ENCODE data around the gene TRIM54.
"Not testable (repeated sequence)": the region's sequence is repeated elsewhere in the genome, so short reads cannot be mapped to it uniquely, and the experiment has no call there.

The TRIM54 gene

DNA sequence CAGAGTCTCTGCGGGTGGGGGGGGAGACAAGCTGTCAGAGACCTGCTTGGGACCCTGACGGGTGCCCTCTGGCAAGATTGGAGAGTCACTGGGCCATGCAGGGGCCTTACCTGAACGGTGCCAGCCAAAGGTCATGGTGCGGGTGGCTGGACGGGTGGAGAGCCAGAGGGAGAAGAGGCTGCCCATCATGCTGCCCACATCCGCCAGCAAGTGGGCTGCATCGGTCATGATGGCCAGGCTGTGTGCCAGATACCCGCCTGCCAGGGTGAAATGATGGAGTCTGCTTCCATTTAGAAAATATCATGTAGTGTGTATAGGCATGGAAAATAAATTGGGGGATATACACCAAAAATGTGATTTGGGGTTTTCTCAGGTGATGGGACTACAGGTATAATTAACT is 24.2 kb upstream of the TRIM54 start:
- DNase-seq: no peak

DNA sequence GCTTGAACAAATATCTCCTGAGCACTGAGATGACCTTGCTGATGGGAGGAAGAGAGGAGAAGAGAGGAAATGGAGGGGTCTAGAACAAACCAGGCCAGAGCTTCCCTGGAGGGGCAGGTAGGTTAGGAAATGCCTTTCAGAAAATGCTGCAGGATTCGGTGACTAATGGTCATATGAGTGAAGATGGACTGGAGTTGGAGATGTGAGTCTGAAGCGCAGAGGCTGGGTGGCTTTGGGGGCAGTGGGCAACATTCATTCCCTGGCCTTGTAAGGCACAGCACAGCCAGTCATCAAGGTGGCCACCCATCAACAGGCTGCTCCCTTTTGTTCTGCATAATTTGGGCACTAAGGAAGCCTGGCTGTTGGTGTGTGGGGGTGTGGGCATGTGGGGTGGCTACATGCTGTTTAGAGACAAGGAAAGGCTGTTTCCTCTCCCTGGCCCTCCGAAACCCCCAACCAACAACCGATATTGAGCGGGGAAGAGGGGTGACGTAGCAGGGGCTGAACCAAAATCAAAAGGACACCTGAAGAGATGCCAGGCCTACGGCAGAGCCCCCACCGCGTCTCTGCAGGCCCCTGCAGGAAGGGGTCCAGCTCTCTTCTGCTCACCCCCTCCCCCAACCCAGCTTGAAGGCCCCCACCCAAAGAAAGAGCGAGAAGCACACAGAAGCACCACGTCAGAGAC is 20.8 kb upstream of the TRIM54 start:
- no peak for DNase-seq

DNA sequence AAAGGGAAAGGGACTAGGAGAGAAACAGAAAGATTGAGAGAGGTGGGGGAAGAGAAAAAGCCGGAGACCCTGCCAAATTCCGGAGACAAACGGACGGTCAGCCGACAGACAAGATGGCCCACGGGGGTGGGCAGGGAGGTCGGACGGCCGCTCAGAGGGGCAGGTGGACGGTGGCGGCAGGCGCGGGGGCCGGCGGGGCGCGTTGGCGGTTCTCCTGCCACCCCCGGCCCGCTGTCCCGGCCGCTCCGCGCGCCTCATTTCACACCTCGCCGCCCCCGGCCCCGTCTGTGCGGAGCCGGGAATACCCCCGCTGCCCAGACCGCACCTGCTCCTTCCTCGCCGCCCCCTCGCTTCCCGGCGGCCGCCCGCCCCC is 20.3 kb upstream of the TRIM54 start:
- DNase-seq: no peak

DNA sequence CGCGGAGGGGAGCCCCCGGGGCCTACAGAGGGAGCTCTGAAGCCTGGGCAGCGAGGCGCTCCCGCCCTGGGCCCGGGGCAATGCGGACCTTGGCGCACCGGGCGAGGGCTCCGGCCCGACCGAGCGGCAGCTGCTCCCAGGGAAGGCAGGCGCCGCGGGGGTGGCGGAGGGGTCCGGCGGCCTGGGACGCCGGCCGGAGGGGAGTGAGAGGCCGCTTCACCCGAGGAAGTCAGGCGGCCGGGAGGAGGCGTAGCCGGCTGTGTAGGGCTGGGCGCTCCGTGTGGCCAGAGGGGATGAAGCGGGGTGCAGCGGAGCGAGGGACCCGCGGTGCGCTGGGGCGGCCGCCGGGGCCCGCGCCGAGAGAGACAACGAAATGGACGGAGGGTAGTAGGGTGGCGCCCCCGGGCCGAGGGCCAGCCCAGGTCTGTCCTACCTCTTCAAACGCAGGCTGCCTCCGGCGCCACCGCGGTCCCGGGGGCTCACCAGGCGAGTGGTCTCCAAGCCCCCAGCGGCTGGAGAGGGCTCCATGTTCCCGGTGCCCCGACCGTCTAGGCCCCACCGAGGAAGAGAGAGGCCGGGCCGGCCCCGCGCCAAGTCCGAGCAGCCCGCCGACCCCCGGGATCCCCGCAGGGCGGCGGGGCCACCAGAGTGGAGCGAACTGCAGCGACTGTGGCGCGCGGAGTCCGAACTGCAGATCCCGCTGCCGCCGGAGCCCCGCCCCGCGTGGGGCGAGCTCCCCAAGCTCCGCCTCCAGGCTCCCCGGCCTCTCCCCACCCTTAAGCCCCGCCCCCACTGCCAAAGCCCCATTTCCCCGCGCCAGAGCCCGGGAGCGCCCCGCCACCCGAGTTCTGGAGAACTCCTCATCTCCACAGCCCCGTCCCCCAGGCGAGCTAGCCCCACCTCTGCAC is 19.6 kb upstream of the TRIM54 start, which contains the start of gene SLC30A3:
SLC30A3 (minus strand) TSS at position 669 of the 908 bp plus-strand sequence; CDS start at position 528, 141 bp downstream.
- no peak for DNase-seq

DNA sequence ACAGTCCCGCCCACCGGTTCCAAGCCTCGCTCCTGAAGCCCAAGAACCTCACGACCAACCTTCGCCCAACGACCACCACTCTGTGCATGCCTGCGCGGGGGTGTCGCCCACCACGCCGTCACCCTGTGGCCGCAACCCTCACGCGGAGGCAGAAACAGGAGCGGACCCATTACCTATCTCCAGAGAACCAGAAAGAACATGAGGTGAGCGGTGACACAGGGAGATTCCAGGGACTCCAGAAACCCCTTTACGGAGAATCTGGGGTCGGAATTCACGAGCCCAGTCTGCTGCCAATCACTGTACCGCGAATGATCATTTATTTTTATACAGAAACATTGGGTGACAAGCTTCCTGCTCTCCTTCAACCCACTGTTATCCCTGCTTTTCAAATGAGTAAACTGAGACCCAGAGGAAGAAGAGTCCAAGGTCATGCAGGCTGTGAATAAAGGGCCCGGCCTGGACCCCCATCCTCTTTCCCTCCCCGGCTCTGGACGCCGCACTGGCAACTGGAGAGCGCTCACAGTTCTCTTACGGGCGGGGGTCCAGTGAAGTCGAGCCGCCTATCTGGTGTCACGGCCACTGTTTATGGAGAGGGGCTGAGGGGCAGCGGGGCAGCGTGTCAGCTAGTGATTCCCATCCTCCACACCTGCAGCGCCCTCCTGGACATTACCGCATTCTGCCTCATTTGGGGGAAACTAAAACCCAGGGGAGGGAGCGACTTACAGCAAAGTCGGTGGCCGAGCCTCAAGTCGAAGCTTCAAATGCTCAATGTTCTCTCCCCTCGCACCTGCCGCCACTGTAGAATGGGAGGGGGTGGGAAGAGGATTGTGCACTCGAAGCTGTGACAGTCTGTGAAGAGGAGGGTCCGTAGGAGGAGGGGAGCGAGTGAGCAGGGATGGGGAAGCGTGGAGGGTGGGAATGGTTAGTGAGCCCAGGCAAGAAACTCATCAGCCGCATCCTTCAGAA is 18.7 kb upstream of the TRIM54 start:
- no peak for DNase-seq

DNA sequence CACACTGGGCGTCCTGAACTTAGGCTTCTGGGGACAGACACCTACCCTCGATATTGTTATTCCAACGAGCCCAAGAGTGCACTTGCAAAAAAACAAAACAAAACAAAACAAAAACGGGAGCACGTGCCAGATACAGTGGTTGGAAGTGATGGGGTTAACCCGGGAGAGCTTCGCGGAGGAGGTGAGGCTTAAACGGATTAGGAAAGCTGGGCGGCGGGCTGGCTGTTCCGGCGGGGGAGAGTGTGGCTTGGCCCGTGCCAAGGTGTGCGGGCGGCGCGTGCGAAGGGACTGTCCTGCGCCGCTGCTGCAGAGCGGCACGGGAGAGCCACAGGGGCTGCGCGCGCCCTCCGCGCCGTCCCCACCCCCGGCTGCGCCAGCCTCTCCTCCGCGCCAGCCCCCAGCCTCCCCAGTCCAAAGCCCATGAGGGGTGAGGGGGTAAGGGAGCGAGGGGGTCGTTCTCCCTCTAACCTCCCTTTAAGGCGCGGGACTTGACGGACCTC is 17.9 kb upstream of the TRIM54 start:
- DNase-seq: no peak

DNA sequence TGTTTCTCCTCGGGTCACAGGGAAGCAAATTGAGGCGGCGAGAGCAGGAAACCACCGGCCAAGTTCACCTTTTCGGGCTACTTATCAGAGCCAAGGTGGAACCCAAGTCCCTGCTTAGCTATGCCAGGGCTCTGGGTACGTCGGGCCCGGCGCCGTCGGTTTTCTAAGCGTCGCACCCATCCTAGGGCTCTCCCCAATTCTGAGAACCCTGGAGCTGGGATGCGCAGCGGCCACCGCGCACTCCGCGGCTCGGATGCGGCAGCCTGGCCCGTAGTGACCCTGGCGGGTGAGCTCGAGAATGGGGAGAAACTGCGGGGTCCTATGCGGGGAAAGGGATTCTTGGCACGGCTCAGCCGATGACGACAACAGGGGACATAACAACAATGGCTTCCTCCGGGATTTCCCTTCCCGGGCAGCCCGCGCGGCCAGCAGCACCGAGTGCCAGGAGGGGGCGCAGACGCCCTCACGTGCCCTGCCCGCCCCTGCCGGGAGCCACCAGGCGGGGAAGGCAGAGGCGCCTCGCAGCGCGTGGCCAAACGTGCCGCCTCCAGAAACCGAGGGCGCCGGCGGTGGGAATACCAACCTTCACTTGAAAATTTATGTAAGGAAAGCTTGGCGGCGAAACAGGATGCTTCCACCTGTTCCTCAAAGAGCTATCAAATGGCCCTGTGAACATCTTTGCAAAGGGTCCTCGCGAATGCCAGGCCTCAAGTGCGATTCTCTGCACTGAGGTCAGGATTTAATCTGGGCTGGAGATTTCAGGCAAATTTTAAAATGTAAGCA is 17.3 kb upstream of the TRIM54 start:
- DNase-seq: no peak

DNA sequence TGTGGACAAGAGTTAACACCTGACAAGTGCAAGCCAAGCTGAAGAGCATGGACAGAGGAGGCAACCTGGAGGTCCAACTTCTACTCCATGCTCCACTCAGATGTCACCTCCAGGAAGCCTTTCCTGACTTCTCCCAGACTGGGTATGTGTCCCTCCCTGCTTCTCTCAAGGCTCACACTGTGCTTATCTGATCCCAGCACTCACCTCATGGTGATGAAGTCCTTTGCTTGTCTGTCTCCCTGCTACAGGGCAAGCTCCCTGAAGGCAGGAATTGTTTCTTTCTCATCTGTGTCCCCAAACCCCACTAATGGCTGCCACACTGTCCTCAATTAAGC is 16.7 kb upstream of the TRIM54 start:
- DNase-seq: no peak

DNA sequence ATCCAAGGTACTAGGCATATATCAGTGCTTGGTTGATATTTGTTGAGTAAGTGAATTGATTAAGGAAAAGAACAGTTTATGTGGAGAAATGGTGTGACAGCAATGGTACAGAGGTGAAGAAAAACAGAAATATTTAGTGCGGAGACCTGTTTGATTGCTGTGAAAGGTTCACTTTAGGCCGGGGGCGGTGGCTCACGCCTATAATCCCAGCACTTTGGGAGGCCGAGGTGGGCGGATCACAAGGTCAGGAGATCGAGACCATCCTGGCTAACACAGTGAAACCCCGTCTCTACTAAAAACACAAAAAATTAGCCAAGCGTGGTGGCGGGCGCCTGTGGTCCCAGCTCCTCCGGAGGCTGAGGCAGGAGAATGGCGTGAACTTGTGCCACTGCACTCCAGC is 13.9 kb upstream of the TRIM54 start:
- not testable (repeated sequence) for DNase-seq

DNA sequence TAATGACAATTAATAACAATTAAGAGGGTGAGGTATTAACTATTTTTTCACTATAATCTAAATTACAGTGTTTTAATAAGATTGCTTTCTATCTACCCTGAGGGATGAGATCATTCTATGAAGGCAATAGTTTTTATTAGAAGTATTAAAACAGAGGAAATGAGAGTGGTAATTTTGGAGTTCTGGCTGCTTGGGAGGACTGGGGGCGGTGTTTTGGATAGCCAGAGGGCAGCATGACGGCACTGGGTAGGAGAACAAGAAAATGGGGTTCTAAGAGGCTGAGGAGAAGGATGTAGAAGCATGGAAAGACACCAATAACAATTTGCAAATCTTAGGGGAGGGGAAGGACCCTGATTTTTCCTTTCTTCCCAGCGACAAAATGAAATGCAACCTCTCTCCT is 12.1 kb upstream of the TRIM54 start:
- no peak for DNase-seq

DNA sequence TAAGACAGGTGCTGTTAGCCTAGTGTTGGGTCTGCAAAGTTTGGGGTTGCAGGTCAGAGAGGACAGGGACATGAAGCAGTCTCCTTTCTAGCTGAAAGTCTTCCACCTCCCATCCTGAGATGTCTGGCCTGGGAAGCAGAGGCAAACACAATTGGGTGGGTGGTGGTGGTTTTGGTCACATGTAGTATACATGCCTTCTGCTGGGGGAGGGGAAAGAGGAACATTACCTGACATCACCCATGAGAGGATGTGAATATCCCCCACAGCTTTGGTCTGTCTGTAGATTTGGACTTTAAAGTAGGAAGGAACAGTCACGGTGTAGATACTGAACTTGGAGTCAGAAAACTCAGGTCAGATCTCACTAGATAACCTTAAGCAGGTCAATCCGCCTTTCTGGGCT is 11.6 kb upstream of the TRIM54 start:
- DNase-seq: no peak

DNA sequence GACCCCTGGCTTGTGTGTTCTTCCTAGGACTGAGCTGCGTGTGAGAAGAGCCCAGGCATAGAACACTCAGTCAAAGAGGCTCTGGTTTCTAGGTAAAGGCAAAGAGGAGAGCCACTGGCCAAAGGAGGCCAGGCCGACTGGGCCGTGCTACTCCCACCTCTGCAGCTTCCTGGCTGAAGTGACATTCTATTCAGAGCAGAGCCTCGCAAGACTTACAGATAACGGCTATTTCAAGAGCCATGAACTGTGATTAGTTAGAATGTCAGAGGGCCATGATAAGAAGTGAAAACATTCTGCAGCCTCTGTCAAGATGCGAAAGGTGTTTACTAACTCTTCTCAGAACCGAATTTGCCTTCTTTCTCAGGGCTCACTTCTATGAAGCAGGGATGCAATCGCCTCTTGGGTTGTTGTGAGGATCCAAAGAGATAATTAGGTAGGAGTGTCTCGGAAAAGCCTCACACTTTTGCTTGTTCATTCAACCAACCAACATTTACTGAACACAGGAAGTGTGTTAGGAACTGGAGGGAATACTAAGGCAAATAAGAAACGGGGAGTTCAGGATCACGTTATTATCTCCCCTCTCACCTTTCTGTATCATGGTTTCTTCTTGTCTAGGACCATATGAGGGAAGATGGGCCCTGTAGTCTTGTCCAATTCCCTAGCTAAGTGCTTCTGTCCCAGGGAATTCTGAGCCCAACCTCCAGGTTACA is 10.4 kb upstream of the TRIM54 start:
- no peak for DNase-seq

DNA sequence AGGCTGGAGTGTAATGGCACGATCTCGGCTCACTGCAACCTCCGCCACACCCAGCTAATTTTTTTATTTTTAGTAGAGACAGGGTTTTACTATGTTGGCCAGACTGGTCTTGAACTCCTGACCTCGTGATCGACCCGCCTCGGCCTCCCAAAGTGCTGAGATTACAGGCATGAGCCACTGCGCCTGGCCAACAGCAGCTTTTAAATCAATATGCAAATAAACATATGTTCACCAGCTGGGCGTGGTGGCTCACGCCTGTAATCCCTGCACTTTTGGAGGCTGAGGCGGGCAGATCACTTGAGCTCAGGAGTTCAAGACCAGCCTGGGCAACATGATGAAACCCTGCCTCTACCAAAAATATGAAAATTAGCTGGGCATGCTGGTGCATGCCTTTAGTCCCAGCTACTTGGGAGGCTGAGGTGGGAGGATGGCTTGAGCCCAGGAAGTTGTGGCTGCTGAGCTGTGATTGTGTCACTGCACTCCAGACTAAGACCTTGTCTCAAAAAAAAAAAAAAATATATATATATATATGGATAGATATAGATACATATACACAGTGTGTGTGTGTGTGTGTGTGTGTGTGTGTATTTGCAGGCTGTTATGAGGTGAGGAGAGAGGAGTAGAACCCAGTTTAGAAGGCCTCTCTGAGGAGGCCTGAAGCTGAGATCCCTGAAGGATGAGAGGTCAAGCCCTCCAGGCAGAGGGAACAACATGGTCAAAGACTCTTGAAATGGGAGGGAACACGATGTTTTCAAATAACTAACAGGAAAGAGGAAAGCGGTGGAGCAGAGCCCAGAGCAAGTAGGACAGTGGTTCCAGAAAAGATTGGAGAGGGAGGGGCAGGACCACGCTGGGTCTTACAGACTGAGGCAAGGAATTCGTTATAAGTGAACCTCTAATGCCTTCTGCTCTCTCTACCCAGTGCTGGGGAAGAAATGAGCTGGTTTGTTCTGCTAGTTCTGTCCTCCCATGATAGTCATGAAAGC is 9.4 kb upstream of the TRIM54 start:
- DNase-seq: not testable (repeated sequence)

DNA sequence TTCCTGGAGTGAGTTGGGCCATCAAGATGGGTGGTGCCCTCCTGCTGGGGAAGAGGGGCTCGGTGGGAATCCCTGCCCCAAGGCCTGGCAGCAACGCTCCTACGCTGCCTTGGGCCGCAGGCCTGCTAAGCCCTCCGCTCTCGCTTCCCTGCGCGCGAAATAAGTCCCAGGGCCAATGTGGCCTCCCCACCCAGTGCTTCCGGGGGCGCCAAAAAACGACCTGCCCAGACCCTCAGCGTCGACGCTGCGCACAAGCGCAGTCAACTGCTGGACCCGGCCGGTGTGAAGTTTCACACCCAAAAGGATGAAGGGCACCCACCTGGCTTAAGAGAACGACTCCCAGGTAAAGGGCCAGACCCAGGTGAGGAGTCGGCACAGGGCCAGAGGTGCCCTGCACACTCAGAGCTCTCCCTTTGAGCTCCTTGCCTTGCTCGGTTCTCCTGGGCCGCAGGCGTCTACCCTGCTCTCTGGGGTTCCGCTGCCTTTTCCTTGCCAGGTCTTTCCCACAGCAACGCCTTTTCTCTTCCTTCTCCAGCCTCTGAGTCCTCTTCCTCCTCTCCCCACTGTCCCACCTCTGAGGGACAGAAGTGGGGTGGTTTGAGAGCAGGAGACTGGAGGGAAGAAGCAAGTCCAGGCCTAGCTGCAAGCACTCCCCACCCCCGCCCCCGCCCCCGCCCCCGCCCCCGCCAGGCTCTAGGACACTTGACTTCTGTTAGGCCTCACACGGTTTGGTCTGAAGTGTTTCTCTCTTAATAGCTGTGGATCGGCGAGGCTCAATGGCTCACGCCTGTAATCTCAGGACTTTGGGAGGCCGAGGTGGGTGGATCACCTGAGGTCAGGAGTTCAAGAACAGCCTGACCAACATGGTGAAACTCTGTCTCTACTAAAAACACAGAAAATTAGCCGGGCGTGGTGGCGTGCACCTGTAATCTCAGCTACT is 6.7 kb upstream of the TRIM54 start, which contains the start of gene DNAJC5G:
DNAJC5G (plus strand) TSS at position 223 of the 940 bp plus-strand sequence. CDS start 1,296 bp downstream, outside the sequence.
- no peak for DNase-seq

DNA sequence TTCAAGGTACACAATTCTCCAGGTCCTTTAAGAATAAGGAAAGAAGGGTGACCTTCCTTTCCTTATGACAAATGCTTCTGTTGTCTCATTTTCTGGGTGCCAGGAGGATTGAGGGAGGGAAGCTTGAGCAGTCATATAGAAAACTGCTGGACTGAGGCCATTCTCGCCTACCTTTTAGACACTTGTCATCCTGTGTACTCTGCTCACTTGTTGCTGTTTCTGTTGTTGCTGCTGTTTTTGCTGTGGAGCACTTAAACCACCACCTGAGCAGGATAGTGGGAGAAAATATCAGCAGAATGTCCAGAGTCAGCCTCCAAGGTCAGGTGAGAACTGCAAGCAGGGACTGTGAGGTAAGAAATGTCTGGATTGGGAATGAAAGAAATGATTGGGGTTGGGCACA is 4.2 kb upstream of the TRIM54 start:
- no peak for DNase-seq

DNA sequence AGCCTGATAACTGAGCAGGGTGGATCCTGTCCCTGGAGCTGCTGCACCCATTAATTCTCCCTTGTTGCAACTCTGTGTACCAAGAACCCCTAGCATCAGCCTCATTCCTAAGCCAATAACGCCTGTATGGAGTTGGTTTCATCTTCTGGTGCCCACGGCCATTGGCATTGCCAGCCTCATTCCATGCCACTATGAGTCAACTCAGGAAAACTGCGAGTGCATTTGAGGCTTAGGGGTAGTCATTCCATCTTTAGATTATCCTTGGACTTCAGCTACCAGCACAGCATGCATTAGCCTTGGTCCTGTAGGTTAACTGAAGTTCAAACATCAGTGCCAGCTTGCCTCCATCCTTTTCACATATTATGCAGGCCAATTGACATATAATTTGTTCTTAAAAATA is 1.4 kb upstream of the TRIM54 start:
- DNase-seq: no peak

DNA sequence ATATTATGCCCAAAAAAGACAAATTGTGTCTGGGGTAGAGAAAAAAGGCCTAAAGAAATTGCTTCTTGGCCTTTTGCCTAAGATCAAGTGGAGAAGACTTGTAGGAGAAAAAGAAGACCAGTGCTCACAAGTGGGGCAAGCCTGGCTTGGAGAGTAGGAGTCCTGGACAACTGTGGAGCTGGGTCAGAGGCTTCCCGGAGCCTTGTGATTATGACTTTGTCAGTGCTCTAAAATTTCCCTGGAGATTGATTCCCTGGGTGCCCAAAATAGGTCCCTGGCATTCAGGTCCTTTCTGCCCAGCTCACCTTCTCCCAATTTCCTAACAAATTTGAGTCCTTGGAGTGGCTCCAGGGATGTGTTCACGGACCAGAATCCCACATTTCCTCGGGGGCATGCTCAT is 787 bp upstream of the TRIM54 start:
- DNase-seq: no peak

DNA sequence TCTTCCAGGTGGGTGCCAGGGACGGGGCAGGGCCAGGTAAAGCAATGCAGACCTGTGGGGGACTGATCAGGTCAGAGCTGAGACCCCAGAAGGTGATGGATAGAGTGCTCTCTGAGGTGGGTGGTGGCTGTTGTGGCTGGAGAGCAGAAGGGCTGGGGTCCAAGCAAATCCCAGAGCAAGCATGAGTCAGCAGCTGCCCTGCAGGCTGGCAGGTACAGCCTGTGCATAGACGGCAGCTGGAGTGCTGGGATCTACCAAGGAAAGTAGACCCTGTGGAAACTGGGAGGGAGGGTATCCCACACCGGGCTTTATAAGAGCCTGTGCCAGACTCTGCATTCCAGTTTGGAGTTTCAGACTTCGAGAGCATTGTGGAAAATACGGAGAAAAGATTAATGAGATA is 663 bp downstream of the TRIM54 start:
- no peak for DNase-seq

DNA sequence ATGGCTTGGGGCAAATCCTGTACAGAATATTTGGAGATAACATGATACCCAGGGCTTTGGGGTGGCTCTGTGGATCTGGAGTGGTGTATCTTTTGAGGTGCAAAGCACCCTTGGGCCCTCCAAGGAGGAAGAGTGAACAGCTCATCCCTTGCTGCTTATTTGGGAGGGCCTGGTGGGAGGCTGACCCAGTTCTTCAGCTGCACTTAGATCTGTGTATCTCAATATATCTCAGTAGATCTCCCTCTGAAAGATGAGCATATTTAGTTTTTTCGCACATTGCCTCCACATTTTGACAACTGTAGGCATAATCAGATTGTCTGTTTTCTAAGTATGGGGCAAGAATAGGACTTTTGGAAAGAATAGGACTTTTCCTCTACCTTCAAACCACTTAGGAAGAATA is 2.8 kb downstream of the TRIM54 start:
- DNase-seq: no peak

Measured in NCI-H2029 treated with DMSO at 0.1 percent for 48 hours (cell line).